Tibial nerve (tissue), 3 donors: Measurements from ENCODE around the gene UBB.

ENCODE experiments used
- CTCF ChIP-seq, 5 experiments: fragments of 200-600 bp in 3 of 5; fragments of 450-650 bp in 2 of 5; sonication (generic) in 3 of 5; IDR thresholded peaks; one replicate each; pipeline ENCODE4 v1.5.1; 2016 to 2019; ENCODE audit warnings: antibody characterized with exemption in 5 of 5, mild to moderate bottlenecking in 3 of 5, moderate library complexity in 2 of 5
- POLR2A ChIP-seq, 2 donors: fragments of 450-650 bp; IDR thresholded peaks; one replicate each; pipeline ENCODE4 v1.6.1; 2017; ENCODE audit warnings: antibody characterized with exemption in 2 of 2, mild to moderate bottlenecking in 2 of 2, moderate library complexity in 2 of 2

DNA sequence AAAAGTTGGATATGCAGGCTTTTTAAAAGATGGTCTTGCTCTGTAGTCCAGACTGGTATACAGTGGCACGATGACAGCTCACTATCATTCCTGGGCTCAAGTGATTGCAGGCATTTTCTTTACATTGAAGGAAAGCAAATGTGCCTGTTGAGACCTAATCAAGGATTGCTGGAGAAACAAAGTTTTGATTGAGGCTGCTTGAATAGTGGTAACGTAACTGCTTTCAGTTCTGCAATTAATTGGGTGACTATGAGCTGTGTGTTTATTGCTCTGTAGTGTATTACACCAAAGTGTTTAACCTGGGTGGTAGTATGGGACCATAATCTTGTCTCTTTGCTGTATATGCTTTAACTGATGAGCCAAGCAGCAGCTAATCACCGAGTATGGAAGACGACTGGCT, 2.3 kb downstream of the UBB start:
- TF ChIP-seq CTCF (IDR thresholded peaks at IDR 0.05) (no peak), POLR2A (IDR thresholded peaks at IDR 0.05) (no peak)
